CD4-positive, alpha-beta T cell (primary cell): ENCODE measurements around the gene PHKA2. TPM values are rescaled to one million over a fixed set of nuclear protein-coding genes. Genes with fewer than 3 reads are reported as not detected.

Experiments
- ATAC-seq: fragments of 200-7000 bp; cut with Tn5 transposase; one replicate; pipeline ENCODE4 v1.10.0; 2022; ENCODE audit warnings: mild to moderate bottlenecking; ENCODE audit not compliant: poor library complexity
- CTCF ChIA-PET: fragments of 350-600 bp; sonication (Branson Sonifier 250); formaldehyde crosslinking; loops from one replicate; lab custom pipeline; 2021; ENCODE audit warnings: antibody characterized with exemption, inconsistent platforms; lab: Charles Lee
- POLR2A ChIA-PET: fragments of 350-600 bp; sonication (Branson Sonifier 250); formaldehyde crosslinking; loops from one replicate; lab custom pipeline; 2021; ENCODE audit warnings: antibody characterized with exemption, inconsistent platforms; lab: Charles Lee
- DNase-seq, 14 experiments: peaks; one replicate each; pipeline ENCODE4 v3.0.0-alpha.2; 2013 to 2020; ENCODE audit warnings: mixed read lengths in 2 of 14
- H3K27ac ChIP-seq, 2 donors: one replicate each; pipeline versions ENCODE4 v1.5.1 to v1.7.0; 2013; ENCODE audit warnings: low read length in 2 of 2, low read depth in 1 of 2, mild to moderate bottlenecking in 1 of 2
- H3K27me3 ChIP-seq, 2 experiments: 1 replicate in 1 of 2; 2 replicates in 1 of 2; pipeline versions ENCODE4 v1.6.1 to v1.7.0; 2013; ENCODE audit warnings: low read length in 2 of 2, control low read depth in 1 of 2, mild to moderate bottlenecking in 1 of 2, moderate library complexity in 1 of 2; ENCODE audit not compliant: insufficient read depth in 2 of 2, control insufficient read depth in 1 of 2
- H3K36me3 ChIP-seq: one replicate; pipeline ENCODE4 v1.6.1; 2013; ENCODE audit warnings: low read length, control low read depth; ENCODE audit not compliant: insufficient read depth
- H3K4me1 ChIP-seq: one replicate; pipeline ENCODE4 v1.6.1; 2013; ENCODE audit warnings: low read length, control low read depth; ENCODE audit not compliant: insufficient read depth
- H3K4me3 ChIP-seq: one replicate; pipeline ENCODE4 v1.5.1; 2013; ENCODE audit warnings: mild to moderate bottlenecking, low read length, moderate library complexity
- H3K9me3 ChIP-seq, 2 experiments: 1 replicate in 1 of 2; 2 replicates in 1 of 2; pipeline versions ENCODE4 v1.6.1 to v1.7.0; 2013; ENCODE audit warnings: low read length in 2 of 2, mild to moderate bottlenecking in 2 of 2, control low read depth in 1 of 2, moderate library complexity in 1 of 2; ENCODE audit not compliant: control insufficient read depth in 1 of 2, insufficient read depth in 1 of 2
- H3K27ac Mint-ChIP-seq: one replicate; pipeline ENCODE4 v1.8.0; 2020; ENCODE audit warnings: mixed read lengths
- H3K27me3 Mint-ChIP-seq: one replicate; pipeline ENCODE4 v1.8.0; 2021; ENCODE audit warnings: mixed read lengths
- H3K36me3 Mint-ChIP-seq: one replicate; pipeline ENCODE4 v1.8.0; 2021; ENCODE audit warnings: low read depth, mixed read lengths
- H3K4me1 Mint-ChIP-seq: one replicate; pipeline ENCODE4 v1.8.0; 2021; ENCODE audit warnings: low read depth, mixed read lengths
- H3K4me3 Mint-ChIP-seq: one replicate; pipeline ENCODE4 v1.8.0; 2020; ENCODE audit warnings: mild to moderate bottlenecking, mixed read lengths
- H3K9me3 Mint-ChIP-seq: one replicate; pipeline ENCODE4 v1.8.0; 2020; ENCODE audit warnings: mixed read lengths
- intact Hi-C, 2 experiments: fragments of 100-400 bp; cut with DNase I in 1 of 2; cut with micrococcal nuclease in 1 of 2; formaldehyde crosslinking; loops; one replicate each; pipeline versions ENCODE4 v1.15.1 to v1.9.0; 2023 to 2025; cut with DNase I, micrococcal nuclease
- total RNA-seq, 174 experiments: library from RNA in 2 of 174; stranded (reverse) in 2 of 174; gene quantifications; one replicate each; pipeline ENCODE4 v1.2.3 and lab custom pipeline; 2021 to 2026
- TF ChIP-seq, protein P1 (sequence below): fragments of 200-600 bp; IDR thresholded peaks from one replicate; pipeline ENCODE4 v1.8.0; 2022; ENCODE audit warnings: antibody characterized with exemption, mild to moderate bottlenecking

PHKA2 gene
- total RNA-seq, 2 experiments from 2014 or later, result 28.5 to 31.4 TPM

DNA sequence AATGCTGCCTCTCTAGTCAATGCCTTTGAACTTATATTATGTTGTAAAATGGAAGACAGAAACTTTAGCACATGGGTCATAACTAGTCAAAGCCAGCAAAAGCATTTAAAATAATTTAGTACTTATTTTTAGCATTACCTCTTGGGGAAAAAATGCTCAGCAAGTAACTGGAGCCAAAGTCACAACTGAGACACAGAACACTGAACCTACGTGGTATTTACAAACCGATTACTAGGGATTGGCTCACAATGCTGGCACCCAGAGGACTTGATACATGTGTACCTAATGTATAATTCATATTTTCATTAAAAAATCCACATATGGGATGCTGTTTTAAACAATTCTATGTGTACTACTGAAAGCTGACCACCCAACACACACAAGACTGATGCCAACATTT is 38.4 kb downstream of the PHKA2 start:
- intact Hi-C loops, result no loop called here
- H3K4me3 Mint-ChIP-seq, result no peak overlapping the region
- no peaks in the 10 kb centered on the region for H3K9me3 Mint-ChIP-seq
- H3K27me3 ChIP-seq, result no peaks in the 10 kb centered on the region
- H3K9me3 ChIP-seq, result no peaks in the 10 kb centered on the region
- ATAC-seq (no peak), DNase-seq (no peak)
- TF ChIP-seq, protein P1, sequence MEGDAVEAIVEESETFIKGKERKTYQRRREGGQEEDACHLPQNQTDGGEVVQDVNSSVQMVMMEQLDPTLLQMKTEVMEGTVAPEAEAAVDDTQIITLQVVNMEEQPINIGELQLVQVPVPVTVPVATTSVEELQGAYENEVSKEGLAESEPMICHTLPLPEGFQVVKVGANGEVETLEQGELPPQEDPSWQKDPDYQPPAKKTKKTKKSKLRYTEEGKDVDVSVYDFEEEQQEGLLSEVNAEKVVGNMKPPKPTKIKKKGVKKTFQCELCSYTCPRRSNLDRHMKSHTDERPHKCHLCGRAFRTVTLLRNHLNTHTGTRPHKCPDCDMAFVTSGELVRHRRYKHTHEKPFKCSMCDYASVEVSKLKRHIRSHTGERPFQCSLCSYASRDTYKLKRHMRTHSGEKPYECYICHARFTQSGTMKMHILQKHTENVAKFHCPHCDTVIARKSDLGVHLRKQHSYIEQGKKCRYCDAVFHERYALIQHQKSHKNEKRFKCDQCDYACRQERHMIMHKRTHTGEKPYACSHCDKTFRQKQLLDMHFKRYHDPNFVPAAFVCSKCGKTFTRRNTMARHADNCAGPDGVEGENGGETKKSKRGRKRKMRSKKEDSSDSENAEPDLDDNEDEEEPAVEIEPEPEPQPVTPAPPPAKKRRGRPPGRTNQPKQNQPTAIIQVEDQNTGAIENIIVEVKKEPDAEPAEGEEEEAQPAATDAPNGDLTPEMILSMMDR, result no peak
- no peaks in the 10 kb centered on the region for H3K27me3 Mint-ChIP-seq
- no peaks in the 10 kb centered on the region for H3K4me1 ChIP-seq
- H3K36me3 Mint-ChIP-seq, result peaks cover 61% of the 10 kb centered on the region
- no peaks in the 10 kb centered on the region for H3K4me1 Mint-ChIP-seq
- peaks cover 41% of the 10 kb centered on the region for H3K36me3 ChIP-seq
- H3K27ac Mint-ChIP-seq, result no peak overlapping the region
- H3K4me3 ChIP-seq, result no peak overlapping the region
- CTCF ChIA-PET, result no interaction called here
- POLR2A ChIA-PET, result no interaction called here
- H3K27ac ChIP-seq, result no peak overlapping the region

- Mint-ChIP-seq H3K9me3 (no peaks in the 10 kb centered on the region), H3K4me3 (no peak overlapping the region), H3K27me3 (no peaks in the 10 kb centered on the region), H3K4me1 (no peaks in the 10 kb centered on the region), H3K27ac (no peak overlapping the region), H3K36me3 (peaks cover 54% of the 10 kb centered on the region)
- H3K36me3 ChIP-seq, result peaks cover 37% of the 10 kb centered on the region
- no peaks in the 10 kb centered on the region for H3K9me3 ChIP-seq
- no peaks in the 10 kb centered on the region for H3K27me3 ChIP-seq
- no peak overlapping the region for H3K4me3 ChIP-seq
- TF ChIP-seq, protein P1, result no peak
- ChIA-PET CTCF (interaction anchor here (0.6 kb wide), 1 partner anchor 32 kb away, joined by 4 read pairs; no protein-coding TSS in a partner anchor), POLR2A (no interaction called here)
- intact Hi-C loops, result no loop called here
- H3K4me1 ChIP-seq, result no peaks in the 10 kb centered on the region
- DNase-seq (no peak), ATAC-seq (no peak)
- H3K27ac ChIP-seq, result no peak overlapping the region
These were observed 39.4 kb downstream of the PHKA2 start for GRCh38 chrX:18944482-18944881.

DNA sequence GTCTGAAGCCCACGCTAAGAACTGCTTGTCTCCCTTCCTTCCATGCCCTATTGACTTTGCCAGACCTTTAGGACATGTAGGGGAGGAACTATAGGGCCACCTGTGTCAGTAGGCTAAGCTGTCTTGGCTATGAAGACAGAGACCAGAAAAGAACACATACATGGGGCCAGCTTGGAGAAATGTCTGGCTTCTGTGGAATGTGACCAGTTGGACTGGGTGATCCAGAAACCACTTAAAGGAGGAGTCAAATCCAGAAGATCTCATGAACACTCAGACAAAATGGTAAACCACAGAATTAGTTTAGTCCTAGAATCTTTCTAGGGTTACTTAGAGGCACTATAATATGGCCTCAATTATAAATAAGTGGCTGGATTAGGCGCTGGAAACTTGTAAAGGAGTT is 42.0 kb downstream of the PHKA2 start:
- intact Hi-C loops, result no loop called here
- no peak for DNase-seq
- no peak overlapping the region for H3K27ac Mint-ChIP-seq
- TF ChIP-seq, protein P1, result no peak
- H3K27me3 ChIP-seq, result no peaks in the 10 kb centered on the region
- H3K9me3 Mint-ChIP-seq, result no peaks in the 10 kb centered on the region
- H3K9me3 ChIP-seq, result no peaks in the 10 kb centered on the region
- no peaks in the 10 kb centered on the region for H3K4me1 Mint-ChIP-seq
- H3K4me3 ChIP-seq, result no peak overlapping the region
- H3K27ac ChIP-seq, result no peak overlapping the region
- ChIA-PET CTCF (no interaction called here), POLR2A (interaction anchor here (1.3 kb wide), 1 partner anchor 55 kb away, joined by 3 read pairs; no protein-coding TSS in a partner anchor)
- H3K36me3 Mint-ChIP-seq, result peaks cover 54% of the 10 kb centered on the region
- no peak for ATAC-seq
- no peaks in the 10 kb centered on the region for H3K4me1 ChIP-seq
- H3K27me3 Mint-ChIP-seq, result no peaks in the 10 kb centered on the region
- H3K4me3 Mint-ChIP-seq, result no peak overlapping the region
- H3K36me3 ChIP-seq, result peaks cover 37% of the 10 kb centered on the region
